HG02642 (cell line): ENCODE data around the gene SYNE2.
"Not testable (repeated sequence)": the region's sequence is repeated elsewhere in the genome, so short reads cannot be mapped to it uniquely, and the experiment has no call there.

Source experiments
- ATAC-seq: cut with Tn5 transposase; IDR thresholded peaks from one replicate; pipeline ENCODE4 v1.9.1; 2021; ENCODE audit warnings: mild to moderate bottlenecking; ENCODE audit not compliant: unreplicated experiment, poor library complexity

The SYNE2 gene

GRCh38 chr14:64005822-64006221 is 153.0 kb downstream of the SYNE2 start:
- no peak for ATAC-seq

- no peak for ATAC-seq
These were observed 155.2 kb downstream of the SYNE2 start for GRCh38 chr14:64008016-64008415.

GRCh38 chr14:64012003-64012402 is 159.2 kb downstream of the SYNE2 start:
- no peak for ATAC-seq

- no peak for ATAC-seq
These were observed 159.9 kb downstream of the SYNE2 start for GRCh38 chr14:64012720-64013119.

- ATAC-seq, result no peak
These were observed 172.7 kb downstream of the SYNE2 start for GRCh38 chr14:64025479-64025878.

- ATAC-seq, result no peak
These were observed 173.8 kb downstream of the SYNE2 start for GRCh38 chr14:64026600-64026999.

- ATAC-seq, result no peak
These were observed 182.3 kb downstream of the SYNE2 start for GRCh38 chr14:64035143-64035542.

GRCh38 chr14:64037869-64038745 is 185.3 kb downstream of the SYNE2 start:
- not testable (repeated sequence) for ATAC-seq

- ATAC-seq, result no peak
These were observed 186.2 kb downstream of the SYNE2 start for GRCh38 chr14:64038841-64039542.

GRCh38 chr14:64040044-64040443 is 187.2 kb downstream of the SYNE2 start:
- ATAC-seq, result no peak

GRCh38 chr14:64043296-64043695 is 190.5 kb downstream of the SYNE2 start:
- ATAC-seq, result not testable (repeated sequence)

- ATAC-seq, result no peak
These were observed 192.3 kb downstream of the SYNE2 start for GRCh38 chr14:64045091-64045490.

GRCh38 chr14:64049616-64050381 is 197.0 kb downstream of the SYNE2 start:
- ATAC-seq, result no peak

GRCh38 chr14:64053694-64054669 is 201.2 kb downstream of the SYNE2 start:
- ATAC-seq, result no peak

GRCh38 chr14:64059454-64060198 is 206.8 kb downstream of the SYNE2 start:
- ATAC-seq, result no peak

- ATAC-seq, result no peak
These were observed 207.4 kb downstream of the SYNE2 start for GRCh38 chr14:64060199-64060545.

- no peak for ATAC-seq
These were observed 207.9 kb downstream of the SYNE2 start for GRCh38 chr14:64060648-64061096.

GRCh38 chr14:64061115-64061514 is 208.3 kb downstream of the SYNE2 start:
- no peak for ATAC-seq

GRCh38 chr14:64061706-64062105 is 208.9 kb downstream of the SYNE2 start:
- no peak for ATAC-seq
